ENCODE measurements around the gene TPGS1.

TPGS1 gene

GRCh38 chr19:518598-519231 lies 11.4 kb downstream of the TPGS1 start:
- no peak for DNase-seq (ENCODE audit: low read depth in 2 of 2)

- no peak for DNase-seq (ENCODE audit: low read depth in 2 of 2)
These were observed 12.2 kb downstream of the TPGS1 start for GRCh38 chr19:519449-519865.

GRCh38 chr19:522726-523125 lies 15.4 kb downstream of the TPGS1 start:
- DNase-seq (ENCODE audit: low read depth in 2 of 2) = no peak

GRCh38 chr19:524062-524674 lies 16.9 kb downstream of the TPGS1 start:
- DNase-seq (ENCODE audit: low read depth in 2 of 2) = no peak

- DNase-seq (ENCODE audit: low read depth in 2 of 2) = no peak
These were observed 17.7 kb downstream of the TPGS1 start for GRCh38 chr19:525029-525428.

GRCh38 chr19:525857-526419 lies 18.6 kb downstream of the TPGS1 start:
- no peak for DNase-seq (ENCODE audit: low read depth in 2 of 2)

DNA sequence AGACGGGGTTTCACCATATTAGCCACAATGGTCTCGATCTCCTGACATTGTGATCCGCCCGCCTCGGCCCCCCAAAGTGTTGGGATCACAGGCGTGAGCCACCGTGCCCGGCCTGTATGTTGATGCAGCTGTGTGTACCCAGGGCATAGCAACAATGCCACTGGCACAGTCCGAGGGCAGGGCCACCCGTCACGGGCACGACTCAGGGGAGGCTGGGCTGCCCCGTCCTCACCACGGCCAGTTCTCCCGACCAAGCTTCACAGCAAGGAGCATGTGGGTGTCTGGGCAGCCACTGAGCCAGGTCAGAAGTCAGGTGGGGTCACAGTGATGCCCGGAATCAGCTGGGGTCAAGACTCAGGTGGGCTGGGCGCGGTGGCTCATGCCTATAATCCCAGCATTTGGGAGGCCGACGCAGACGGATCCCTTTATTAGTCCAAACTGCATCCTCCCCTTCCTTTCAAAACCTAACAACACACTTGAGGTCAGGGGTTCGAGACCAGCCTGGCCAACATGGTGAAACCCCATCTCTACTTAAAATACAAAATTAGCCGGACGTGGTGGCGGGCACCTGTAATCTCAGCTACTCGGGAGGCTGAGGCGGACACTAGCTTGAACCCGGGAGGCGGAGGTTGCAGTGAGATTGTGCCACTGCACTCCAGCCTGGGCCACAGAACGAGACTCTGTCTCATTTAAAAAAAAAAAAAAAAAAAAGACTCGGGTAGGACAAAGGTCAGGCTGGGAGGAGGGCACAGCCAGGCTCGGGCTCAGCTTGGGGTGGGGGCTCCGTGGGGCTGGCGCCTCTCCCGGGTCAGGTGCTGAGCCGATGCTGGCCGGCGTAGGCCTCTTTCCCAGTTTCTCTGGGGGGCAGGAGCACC lies 23.1 kb downstream of the TPGS1 start:
- no peak for DNase-seq (ENCODE audit: low read depth in 2 of 2)

GRCh38 chr19:531009-531752 lies 23.9 kb downstream of the TPGS1 start:
- DNase-seq (ENCODE audit: low read depth in 2 of 2) = peak; percentile 63 to 68

DNA sequence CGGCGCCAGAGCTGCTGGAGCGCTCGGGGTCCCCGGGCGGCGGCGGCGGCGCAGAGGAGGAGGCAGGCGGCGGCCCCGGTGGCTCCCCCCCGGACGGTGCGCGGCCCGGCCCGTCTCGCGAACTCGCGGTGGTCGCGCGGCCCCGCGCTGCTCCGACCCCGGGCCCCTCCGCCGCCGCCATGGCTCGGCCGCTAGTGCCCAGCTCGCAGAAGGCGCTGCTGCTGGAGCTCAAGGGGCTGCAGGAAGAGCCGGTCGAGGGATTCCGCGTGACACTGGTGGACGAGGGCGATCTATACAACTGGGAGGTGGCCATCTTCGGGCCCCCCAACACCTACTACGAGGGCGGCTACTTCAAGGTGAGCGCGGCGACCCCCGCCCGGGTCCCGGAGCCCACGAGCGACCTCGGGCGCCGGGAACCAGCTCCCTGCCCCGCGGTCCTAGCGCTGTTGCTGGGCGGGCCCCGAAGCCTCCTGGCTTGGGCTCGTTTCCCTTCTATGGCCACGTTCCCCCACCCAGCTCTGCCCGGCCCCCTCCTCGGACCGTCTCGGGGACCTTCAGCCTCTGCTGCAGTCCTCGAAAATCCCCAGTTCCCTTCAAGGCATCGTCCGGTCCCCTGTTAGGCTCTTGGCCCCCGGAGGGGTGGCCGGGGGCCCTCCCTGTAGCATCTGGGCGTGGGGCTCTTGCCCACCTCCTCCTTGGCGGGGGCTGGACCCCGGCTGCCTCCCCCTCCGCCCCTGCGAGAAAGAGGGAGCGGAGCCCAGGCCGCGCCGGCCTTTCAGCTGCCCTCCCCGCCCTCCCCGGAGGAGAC lies 24.7 kb downstream of the TPGS1 start, which contains the start of gene CDC34:
TSS of gene CDC34 (plus strand) at position 8 of the 808 bp plus-strand sequence. CDS start at position 180, 172 bp downstream.
- no peak for DNase-seq (ENCODE audit: low read depth in 2 of 2)

DNA sequence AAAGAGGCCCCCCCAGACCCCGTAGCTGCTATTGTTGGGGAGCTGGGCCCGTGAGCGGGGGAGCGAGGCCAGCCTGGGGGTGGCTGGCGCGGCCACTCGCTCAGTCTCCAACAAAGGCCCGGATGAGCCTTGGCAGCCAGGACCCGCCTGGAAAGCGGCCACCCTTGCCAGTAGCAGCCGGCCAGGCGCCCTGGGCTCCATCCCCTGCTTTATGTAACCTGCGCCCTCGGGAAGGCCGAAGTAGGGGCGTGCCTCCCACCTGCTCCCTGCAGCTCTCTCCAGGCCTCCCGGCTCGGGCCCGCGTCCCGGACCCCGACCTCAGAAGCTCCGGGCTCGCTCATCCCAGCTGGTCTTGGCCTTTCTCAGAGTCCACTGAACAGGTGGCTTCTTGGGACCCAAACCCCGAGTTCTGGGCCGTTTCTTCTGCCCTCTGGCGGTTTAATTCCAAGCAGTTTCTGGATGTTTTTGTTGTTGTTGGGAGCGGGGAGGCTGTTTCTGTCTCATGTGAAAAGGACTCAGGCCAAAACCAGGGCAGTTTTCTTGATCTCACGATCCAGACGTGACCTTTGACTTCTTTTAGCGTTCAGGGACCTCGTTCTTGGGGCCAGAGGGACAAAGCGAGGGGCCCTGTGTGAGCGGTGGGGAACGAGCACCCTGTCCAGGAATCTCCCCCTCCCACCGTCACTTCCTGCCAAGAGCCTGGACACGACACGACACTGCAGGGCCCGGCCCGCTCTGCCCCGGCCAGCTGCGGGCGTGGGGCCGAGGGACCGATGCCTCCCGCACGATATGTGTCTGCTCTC lies 25.5 kb downstream of the TPGS1 start:
- no peak for DNase-seq (ENCODE audit: low read depth in 2 of 2)

GRCh38 chr19:533364-534058 lies 26.2 kb downstream of the TPGS1 start:
- no peak for DNase-seq (ENCODE audit: low read depth in 2 of 2)

- no peak for DNase-seq (ENCODE audit: low read depth in 2 of 2)
These were observed 26.8 kb downstream of the TPGS1 start for GRCh38 chr19:534088-534487.

GRCh38 chr19:535017-535835 lies 27.9 kb downstream of the TPGS1 start:
- no peak for DNase-seq (ENCODE audit: low read depth in 2 of 2)

- no peak for DNase-seq (ENCODE audit: low read depth in 2 of 2)
These were observed 29.0 kb downstream of the TPGS1 start for GRCh38 chr19:536031-536880.

DNA sequence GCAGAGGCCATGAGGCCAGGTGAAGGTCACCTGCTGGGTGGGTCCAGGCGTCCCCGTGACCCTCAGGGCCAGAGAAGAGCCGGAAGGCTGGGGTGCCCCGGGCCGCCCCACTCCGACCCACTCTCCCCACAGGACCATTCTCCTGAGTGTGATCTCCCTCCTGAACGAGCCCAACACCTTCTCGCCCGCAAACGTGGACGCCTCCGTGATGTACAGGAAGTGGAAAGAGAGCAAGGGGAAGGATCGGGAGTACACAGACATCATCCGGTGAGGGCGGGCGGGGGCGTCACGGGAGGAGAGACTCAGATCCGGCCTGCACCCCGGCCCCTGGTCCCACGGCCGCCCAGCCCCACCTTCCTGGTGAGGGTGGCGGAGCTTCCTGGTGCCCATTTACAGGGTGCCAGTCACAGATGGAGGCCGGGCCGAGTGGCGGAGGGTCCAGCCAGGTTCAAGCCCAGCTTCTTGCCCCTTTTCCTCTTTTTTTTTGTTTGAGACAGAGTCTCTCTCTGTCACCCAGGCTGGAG lies 29.6 kb downstream of the TPGS1 start:
- no peak for DNase-seq (ENCODE audit: low read depth in 2 of 2)

DNA sequence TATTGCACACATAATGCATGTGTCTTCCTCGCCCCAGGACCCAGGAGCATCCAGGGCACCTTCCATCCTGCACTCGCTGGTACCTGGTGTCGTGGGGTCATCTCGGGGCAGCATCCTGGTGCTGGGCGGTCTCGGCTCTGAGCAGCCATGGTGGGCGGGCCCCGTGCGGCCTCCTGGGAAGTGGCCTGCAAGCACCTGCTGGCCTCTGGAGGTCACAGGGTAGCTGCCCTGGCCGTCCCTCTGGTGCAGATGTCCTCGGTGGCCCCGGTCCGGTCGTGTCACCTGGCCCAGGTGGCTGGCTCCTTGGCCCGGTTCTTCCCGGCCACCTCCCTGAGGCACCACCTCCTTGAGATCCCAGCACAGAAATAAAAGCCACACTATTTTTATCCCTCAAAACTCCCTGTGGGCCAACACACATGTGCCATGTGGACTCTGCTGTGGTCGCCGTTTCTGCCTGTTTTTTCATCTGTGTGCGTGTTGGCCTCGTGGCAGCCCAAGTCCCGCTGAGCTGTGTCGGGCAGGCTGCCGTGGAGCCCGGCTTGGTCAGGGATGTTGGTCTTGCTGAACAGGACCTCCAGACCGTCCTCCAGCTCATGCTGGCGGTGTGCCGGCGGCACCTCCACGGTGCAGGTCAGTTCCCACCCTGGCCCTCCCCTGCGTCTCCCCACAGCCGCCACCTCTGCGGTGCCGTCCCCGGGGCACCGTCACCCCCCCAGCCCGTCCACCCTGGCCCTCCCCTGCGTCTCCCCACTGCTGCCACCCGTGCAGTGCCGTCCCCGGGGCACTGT lies 31.5 kb downstream of the TPGS1 start:
- no peak for DNase-seq (ENCODE audit: low read depth in 2 of 2)
